Left cardiac atrium (tissue), 4 donors: ENCODE data around the gene LYL1. TPM values are rescaled to one million over a fixed set of nuclear protein-coding genes. Genes with fewer than 3 reads are reported as not detected.

Experiments used
- ATAC-seq, 2 donors: fragments of 200-7000 bp; cut with Tn5 transposase; one replicate each; pipeline ENCODE4 v1.9.1; 2020; ENCODE audit warnings: mild to moderate bottlenecking in 2 of 2, moderate library complexity in 2 of 2
- DNase-seq: peaks from one replicate; pipeline ENCODE4 v3.0.0-alpha.2; 2020
- intact Hi-C, 2 donors: fragments of 100-400 bp; cut with DNase I; formaldehyde crosslinking; loops; one replicate each; pipeline versions ENCODE4 v1.14.1 to v1.15.1; 2022 to 2023
- total RNA-seq, 2 donors: library from RNA; stranded (reverse); fragmentation: NEBNext Ultra II Directional; extraction: Animal tissue kit (Norgen Biotek cat#: 25700); gene quantifications; one replicate each; pipeline ENCODE4 v1.2.1, GENCODE V29; 2021
- donor health status: DM: no; HTN: yes; CAD: no.
- donor health status: DM: no; HTN: yes; CAD: no; lungs with severe emphysema.
- donor health status: DM: yes; HTN: yes; CAD: no.
- donor health status: Dilated cardiomyopathy.

LYL1 gene
- total RNA-seq, 2 donors from 2014 or later, result 7.5 to 9.0 TPM

DNA sequence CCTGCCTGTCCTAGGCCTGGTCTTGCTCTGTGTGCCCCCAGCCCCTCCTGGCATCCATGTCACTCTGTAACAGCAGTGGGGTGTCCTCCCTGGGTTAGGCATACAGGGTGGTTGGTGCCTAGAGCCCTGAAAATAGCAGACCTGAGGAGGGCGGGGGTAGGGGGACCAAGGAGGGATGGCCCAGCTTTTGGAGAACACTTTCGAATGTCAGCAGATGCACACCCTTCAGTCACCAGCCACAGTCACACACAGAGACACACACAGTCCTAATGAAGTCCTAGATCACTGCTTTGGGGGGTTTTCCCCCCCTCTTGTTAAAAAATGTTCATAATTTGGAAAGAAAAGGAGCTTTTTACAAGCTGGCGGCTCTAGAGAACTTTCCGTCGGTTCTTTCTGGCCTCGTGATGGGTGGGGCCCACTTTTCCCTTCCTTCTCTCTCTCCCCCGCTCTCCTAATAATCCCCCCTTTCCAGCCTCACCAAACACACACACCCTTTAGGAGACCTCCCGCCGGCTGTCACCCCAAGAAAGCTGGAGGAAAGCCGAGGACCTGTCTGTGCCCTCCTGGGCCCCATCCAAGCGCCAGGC, 47.9 kb downstream of the LYL1 start:
- intact Hi-C loops, result loop anchor here (5.0 to 10.0 kb wide), 2 partner anchors 57 to 800 kb away; partner anchors contain the start of gene NFIX (in 1 of the 2)
- ATAC-seq (peak; percentile 9 to 21), DNase-seq (peak; percentile 61)

DNA sequence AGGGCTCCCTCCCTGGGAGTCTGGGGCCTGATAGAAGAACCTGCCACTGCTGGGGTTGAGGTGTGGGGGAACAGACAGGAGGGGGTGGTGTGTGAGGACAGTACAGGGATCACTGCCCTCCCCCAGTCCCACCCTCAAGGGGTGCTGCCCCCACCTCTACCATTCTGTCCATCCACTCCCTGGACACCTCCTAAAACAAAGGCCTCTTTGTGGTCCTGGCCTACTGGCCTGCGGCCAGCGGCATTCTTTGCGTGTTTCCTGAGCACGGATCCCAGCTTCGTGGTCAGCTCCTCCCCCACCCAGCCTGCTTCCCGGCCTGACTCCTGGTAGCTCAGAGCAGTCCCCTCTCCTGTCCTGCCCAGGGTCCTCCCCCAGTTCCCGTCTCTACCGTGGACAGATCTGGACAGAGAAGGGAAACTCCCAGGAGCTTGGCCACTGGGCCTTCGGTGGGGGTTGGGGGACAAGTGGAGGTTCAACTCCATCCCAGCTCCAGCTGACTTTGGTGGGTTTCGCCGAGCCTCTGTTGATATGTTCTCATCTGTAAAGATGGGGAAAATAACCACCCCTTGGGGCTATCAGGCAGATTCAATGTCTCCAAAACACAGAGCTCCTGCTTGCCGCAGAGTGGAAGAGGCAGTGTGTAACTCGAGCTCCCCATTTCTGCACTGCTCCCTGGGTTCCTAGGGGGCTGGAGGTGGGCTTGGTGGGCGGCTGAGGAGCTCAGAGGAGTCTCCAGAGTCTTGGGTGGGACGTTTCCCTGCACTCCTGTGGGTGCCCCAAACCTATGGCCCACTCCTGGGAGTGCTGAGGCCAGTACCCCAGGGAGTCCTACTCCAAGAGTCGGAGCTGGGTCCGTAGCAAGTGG, 48.7 kb downstream of the LYL1 start:
- DNase-seq (peak; percentile 95), ATAC-seq (peak; percentile 56 to 66)
- intact Hi-C loops, result loop anchor here in 1 of 2 donors (10.0 kb wide), 1 partner anchor 801 kb away; no protein-coding TSS in a partner anchor

DNA sequence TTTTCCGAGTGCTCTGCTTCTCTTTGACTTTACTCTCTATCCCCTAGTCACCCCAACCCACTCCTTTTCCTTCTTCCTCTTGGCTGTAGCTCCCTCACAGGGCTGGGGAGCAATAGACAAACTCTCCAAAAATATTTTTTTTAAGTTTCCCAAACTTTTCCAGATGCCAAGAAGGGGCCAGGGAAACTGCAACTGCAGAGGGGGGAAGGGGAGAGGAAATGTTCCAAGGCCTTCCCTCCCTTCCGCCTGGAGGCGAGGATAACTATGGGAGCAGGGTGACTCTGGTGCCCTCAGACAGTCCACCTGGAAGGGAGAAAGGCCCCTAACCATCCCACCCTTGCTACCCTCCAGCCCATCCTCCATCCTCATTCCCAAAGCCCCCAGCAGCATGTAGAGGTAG, 49.4 kb downstream of the LYL1 start:
- intact Hi-C loops, result loop anchor here in 1 of 2 donors (10.0 kb wide), 1 partner anchor 802 kb away; no protein-coding TSS in a partner anchor
- ATAC-seq (peak in 1 of 2 donors; percentile 2), DNase-seq (no peak)

DNA sequence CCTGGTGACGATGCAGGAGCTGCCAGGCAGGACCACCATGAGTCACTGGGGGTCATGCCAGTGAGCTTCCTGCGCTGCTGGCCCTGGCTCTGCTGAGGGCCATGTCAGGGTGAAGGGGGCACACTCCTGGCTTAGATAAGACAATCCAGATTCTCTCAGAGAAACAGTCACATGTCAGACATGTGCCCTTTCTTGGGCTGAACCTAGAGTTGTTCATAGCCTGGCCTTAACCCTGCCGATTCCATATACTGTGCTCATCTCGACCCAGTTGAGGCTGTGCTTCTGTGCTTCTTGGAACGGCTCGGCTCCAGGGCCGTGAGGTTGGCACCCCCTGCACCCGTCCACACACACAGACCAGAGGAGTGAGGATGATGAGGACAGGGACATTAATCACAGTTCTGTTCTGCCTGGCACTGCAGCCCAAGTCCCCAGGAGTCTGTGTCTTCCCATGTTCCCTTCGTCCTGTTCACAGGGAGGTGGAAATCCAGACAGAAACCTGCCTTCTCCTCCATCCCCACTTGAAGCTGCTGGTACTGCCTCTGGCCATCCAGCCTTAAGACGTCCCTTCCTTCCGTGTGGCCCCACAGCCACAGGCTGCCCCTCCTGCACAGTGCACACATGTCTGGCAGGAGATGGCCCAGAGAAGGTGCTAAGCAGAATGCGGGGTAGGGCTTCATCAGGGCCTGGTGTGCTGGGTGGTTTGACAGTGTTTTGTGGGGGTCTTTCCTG, 50.0 kb downstream of the LYL1 start:
- DNase-seq, result no peak
- no peak for ATAC-seq
- intact Hi-C loops, result loop anchor here in 1 of 2 donors (10.0 kb wide), 1 partner anchor 802 kb away; no protein-coding TSS in a partner anchor

DNA sequence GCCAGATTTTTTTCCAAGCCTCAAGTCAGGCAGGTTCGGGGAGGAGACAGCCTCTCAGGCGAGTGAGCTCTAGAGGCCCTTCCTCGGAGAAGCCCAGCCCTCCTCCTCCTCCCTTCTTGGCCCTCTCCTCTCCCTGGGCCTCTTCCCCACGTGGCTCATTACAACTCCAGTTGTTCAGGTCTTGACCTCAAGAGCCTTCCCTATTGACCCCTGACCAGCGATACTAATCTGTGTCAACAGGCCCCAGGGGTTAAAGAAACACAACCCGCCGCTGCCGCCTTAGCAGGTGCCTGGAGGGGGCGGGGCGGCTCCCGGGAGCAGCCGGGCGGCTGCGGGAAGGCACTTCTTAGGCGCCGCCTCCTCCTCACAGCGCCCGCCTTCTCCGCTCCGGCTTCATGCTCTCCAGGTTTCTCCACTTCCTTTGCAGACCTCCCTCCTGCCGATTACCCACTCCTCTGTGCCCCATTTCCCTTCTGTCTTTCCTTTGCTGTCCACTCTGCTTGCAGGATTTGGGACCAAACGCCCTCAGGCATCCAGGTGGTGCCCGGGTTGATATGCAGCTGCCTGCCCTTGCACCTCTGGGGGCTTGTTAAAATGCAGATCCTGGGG, 51.0 kb downstream of the LYL1 start:
- DNase-seq (no peak), ATAC-seq (peak; percentile 17 to 31)
- intact Hi-C loops, result loop anchor here in 1 of 2 donors (10.0 kb wide), 1 partner anchor 803 kb away; no protein-coding TSS in a partner anchor

DNA sequence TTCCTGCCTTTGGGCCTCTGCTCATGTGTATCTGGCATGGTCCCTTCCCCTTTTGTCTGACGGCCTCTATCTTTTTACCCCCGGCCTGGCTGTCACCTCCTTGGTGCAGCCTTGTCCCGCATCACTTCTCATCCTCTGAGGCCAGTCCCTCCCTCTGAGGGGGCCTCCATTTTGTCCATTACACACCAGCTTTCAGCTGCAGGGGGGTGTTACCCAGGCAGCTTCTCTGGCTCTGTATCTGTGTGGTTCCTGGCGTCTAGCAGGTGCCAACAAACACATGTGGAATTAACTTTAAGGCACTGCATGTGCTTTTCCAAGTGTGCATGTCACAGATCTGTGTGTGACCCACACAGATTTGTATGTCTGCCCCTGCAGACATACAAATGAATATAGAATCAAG, 52.4 kb downstream of the LYL1 start:
- DNase-seq (no peak), ATAC-seq (no peak)
- intact Hi-C loops, result loop anchor here in 1 of 2 donors (10.0 kb wide), 1 partner anchor 805 kb away; no protein-coding TSS in a partner anchor

Other genes starting within 250 kb of the LYL1 start
- gene DNASE2, start 221.4 kb downstream of the LYL1 start, total RNA-seq, result 10 to 100 TPM; 19.9 to 23.6 TPM
- not detected for gene KLF1, start 215.7 kb downstream of the LYL1 start, total RNA-seq
- gene GCDH, start 211.7 kb downstream of the LYL1 start, total RNA-seq, result 10 to 100 TPM; 23.7 to 26.1 TPM
- not detected for gene SYCE2, start 183.6 kb downstream of the LYL1 start, total RNA-seq
- 10 to 100 TPM; 31.8 to 49.1 TPM for gene FARSA, start 169.1 kb downstream of the LYL1 start, total RNA-seq
- gene CALR, start 164.2 kb downstream of the LYL1 start, total RNA-seq, result 100 to 1,000 TPM; 627 to 707 TPM
- gene RAD23A, start 157.0 kb downstream of the LYL1 start, total RNA-seq, result 100 to 1,000 TPM; 113 to 131 TPM
- gene GADD45GIP1, start 145.6 kb downstream of the LYL1 start, total RNA-seq, result 10 to 100 TPM; 25.5 to 28.1 TPM
- gene DAND5, start 133.3 kb downstream of the LYL1 start, total RNA-seq, result 1 to 10 TPM; 5.2 to 7.0 TPM
- 100 to 1,000 TPM; 117 to 133 TPM for gene NFIX, start 107.4 kb downstream of the LYL1 start, total RNA-seq
- gene TRMT1, start 13.9 kb upstream of the LYL1 start, total RNA-seq, result 10 to 100 TPM; 18.4 to 20.9 TPM
- gene NACC1, start 15.4 kb upstream of the LYL1 start, total RNA-seq, result 10 to 100 TPM; 34.9 to 47.8 TPM
- gene STX10, start 47.5 kb upstream of the LYL1 start, total RNA-seq, result 10 to 100 TPM; 30.0 to 36.1 TPM
- gene IER2, start 47.6 kb upstream of the LYL1 start, total RNA-seq, result 10 to 100 TPM; 36.9 to 61.3 TPM